Astrocyte (in vitro differentiated cells and primary cell): ENCODE data around the gene AP1B1.

Experiments
- EZH2 ChIP-seq: IDR thresholded peaks from 2 replicates; pipeline ENCODE4 v1.6.1; 2012; ENCODE audit warnings: mild to moderate bottlenecking, low read length, inconsistent platforms; ENCODE audit not compliant: insufficient read depth
- TF ChIP-seq, protein P1 (sequence below): IDR thresholded peaks from 2 replicates; pipeline ENCODE4 v1.5.1; 2011; ENCODE audit warnings: low read depth, mild to moderate bottlenecking, inconsistent platforms, low read length, moderate library complexity; ENCODE audit not compliant: insufficient read depth

DNA sequence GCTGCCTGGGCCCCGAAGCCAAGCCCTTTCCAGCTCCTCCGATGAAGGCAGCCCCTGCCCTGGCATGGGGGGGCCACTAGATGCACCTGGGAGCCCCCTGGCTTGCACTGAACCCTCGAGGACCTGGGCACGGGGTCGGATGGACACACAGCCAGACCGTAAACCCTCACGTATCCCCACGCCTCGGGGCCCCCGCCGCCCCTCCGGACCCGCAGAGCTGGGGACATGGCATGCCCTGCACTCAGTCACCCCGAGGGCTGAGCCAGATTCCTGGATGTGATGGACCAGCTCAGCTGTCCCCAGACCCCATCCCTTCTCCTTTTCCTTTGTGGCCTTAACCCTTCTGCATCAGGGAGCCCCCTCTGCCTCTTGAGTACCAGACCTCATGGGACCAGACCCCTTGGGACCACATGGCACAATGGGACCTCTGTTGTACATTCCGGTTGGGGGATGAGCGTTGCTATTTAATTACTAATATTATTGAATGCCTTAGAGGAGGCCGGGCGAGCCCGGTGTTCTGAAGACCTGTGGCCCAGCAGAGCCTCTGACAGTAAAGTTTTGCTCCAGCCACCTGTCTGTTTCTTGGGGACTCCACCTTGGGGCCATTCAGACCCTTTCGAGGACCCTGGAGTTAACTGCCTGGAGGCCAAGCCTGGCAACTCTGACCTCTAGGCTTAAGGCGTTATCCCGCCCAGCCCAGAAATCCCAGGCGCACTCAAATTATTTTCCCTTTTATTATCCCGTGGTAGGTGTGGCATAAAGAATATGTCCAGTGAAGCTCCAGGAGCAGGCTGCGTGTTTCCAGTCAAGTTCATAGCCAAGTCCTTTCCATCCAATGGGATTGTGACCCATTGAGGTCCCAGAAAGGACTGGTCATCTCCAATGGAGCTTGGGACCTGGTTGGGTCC lies 75.9 kb downstream of the AP1B1 start:
- TF ChIP-seq, protein P1, sequence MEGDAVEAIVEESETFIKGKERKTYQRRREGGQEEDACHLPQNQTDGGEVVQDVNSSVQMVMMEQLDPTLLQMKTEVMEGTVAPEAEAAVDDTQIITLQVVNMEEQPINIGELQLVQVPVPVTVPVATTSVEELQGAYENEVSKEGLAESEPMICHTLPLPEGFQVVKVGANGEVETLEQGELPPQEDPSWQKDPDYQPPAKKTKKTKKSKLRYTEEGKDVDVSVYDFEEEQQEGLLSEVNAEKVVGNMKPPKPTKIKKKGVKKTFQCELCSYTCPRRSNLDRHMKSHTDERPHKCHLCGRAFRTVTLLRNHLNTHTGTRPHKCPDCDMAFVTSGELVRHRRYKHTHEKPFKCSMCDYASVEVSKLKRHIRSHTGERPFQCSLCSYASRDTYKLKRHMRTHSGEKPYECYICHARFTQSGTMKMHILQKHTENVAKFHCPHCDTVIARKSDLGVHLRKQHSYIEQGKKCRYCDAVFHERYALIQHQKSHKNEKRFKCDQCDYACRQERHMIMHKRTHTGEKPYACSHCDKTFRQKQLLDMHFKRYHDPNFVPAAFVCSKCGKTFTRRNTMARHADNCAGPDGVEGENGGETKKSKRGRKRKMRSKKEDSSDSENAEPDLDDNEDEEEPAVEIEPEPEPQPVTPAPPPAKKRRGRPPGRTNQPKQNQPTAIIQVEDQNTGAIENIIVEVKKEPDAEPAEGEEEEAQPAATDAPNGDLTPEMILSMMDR, result no peak
- no peak for TF ChIP-seq EZH2
